Tibial artery (tissue), 4 donors: ENCODE results near the gene SEC31B.
A peak's percentile ranks its signal among the peaks of the same experiment; 100 is the strongest.

Experiments
- DNase-seq, 2 donors: peaks; one replicate each; pipeline ENCODE4 v3.0.0-alpha.2; 2019
- H3K27ac ChIP-seq, 2 donors: fragments of 200-600 bp; sonication (generic) in 1 of 2; 1 replicate in 1 of 2; 2 replicates in 1 of 2; pipeline ENCODE4 v1.5.1; 2018 to 2019; ENCODE audit warnings: mild to moderate bottlenecking in 1 of 2
- H3K27me3 ChIP-seq, 2 donors: fragments of 200-600 bp; sonication (generic) in 1 of 2; one replicate each; pipeline versions ENCODE4 v1.5.1 to v1.6.0; 2016 to 2019
- H3K36me3 ChIP-seq, 3 donors: fragments of 200-600 bp; sonication (generic) in 2 of 3; one replicate each; pipeline ENCODE4 v1.5.1; 2016 to 2019; ENCODE audit warnings: mild to moderate bottlenecking in 2 of 3
- H3K4me1 ChIP-seq, 4 donors: fragments of 200-600 bp; sonication (generic) in 2 of 4; 1 replicate in 3 of 4; 2 replicates in 1 of 4; pipeline ENCODE4 v1.5.1; 2016 to 2019
- H3K4me3 ChIP-seq, 2 donors: fragments of 200-600 bp; sonication (generic) in 1 of 2; 1 replicate in 1 of 2; 2 replicates in 1 of 2; pipeline ENCODE4 v1.5.1; 2018 to 2019; ENCODE audit warnings: mild to moderate bottlenecking in 2 of 2
- H3K9me3 ChIP-seq, 3 donors: fragments of 200-600 bp; sonication (generic) in 1 of 3; one replicate each; pipeline ENCODE4 v1.5.1; 2016 to 2019
- CTCF ChIP-seq, 2 experiments: fragments of 200-600 bp in 1 of 2; fragments of 450-650 bp in 1 of 2; IDR thresholded peaks; one replicate each; pipeline ENCODE4 v1.5.1; 2017 to 2019; ENCODE audit warnings: antibody characterized with exemption in 2 of 2, mild to moderate bottlenecking in 1 of 2, moderate library complexity in 1 of 2
- intact Hi-C: fragments of 100-400 bp; cut with DNase I; formaldehyde crosslinking; loops from one replicate; pipeline ENCODE4 v1.15.0; 2023; ENCODE audit warnings: low total_unique reads

Gene SEC31B

DNA sequence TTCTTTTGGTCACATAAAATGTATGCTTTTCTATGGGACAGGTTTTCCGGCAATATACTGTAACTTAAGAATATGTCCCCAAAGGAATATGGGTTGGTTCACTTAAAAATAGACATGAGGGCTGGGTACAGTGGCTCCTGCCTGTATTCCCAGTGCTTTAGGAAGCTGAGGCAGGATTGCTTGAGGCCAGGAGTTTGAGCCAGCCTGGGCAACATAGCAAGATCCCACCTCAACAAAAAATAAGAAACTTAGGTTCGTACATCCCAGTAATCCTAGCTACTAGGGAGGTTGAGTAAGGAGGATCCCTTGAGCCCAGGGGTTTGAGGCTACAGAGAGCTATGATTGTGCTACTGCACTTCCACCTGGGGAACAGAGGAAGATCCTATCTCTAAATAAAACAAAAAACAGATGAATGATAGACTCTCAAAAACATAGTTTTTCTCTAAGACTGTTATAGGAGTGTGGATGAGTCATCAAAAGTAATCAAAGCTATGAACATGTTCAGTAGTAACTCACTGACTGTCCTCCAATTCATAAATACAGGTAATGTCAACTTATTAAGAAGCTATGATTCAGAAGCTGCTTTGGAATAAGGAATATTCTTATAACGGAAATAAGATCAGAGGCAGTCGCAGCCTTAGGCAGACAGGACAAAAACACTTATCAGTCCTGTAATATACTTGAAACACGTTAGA, 2.6 kb upstream of the SEC31B start:
- no peaks in the 10 kb centered on the region for H3K9me3 ChIP-seq
- no peaks in the 10 kb centered on the region for H3K27me3 ChIP-seq
- no peak overlapping the region for H3K4me3 ChIP-seq
- intact Hi-C loops = no loop called here
- no peak overlapping the region for H3K27ac ChIP-seq
- peaks cover 0 to 14% (median 12%) of the 10 kb centered on the region in 4 donors for H3K4me1 ChIP-seq
- no peak for DNase-seq
- TF ChIP-seq CTCF (IDR thresholded peaks at IDR 0.05) = no peak
- peaks cover 36 to 46% (median 44%) of the 10 kb centered on the region in 3 donors for H3K36me3 ChIP-seq

GRCh38 chr10:100520811-100521210, 1.1 kb upstream of the SEC31B start:
- intact Hi-C loops = no loop called here
- no peak for TF ChIP-seq CTCF (IDR thresholded peaks at IDR 0.05)

GRCh38 chr10:100518761-100519241, 860 bp downstream of the SEC31B start:
- Histone ChIP-seq H3K36me3 (peaks cover 12 to 23% (median 15%) of the 10 kb centered on the region in 3 donors), H3K27ac (no peak overlapping the region), H3K4me1 (peaks cover 0 to 14% (median 12%) of the 10 kb centered on the region in 4 donors), H3K9me3 (no peaks in the 10 kb centered on the region), H3K27me3 (no peaks in the 10 kb centered on the region), H3K4me3 (peak overlapping the region; percentile 39 to 54)
- peak; percentile 69 to 71 for DNase-seq
- TF ChIP-seq CTCF (IDR thresholded peaks at IDR 0.05) = peak; percentile 69 to 71
- intact Hi-C loops = loop anchor here (5.0 kb wide), 2 partner anchors 86 to 182 kb away; no protein-coding TSS in a partner anchor

More at GRCh38 chr10:100520811-100521210, 1.1 kb upstream of the SEC31B start:
- no peak overlapping the region for H3K4me3 ChIP-seq
- H3K36me3 ChIP-seq = peaks cover 25 to 36% (median 30%) of the 10 kb centered on the region in 3 donors
- no peak overlapping the region for H3K27ac ChIP-seq
- DNase-seq = no peak
- no peaks in the 10 kb centered on the region for H3K9me3 ChIP-seq
- no peaks in the 10 kb centered on the region for H3K27me3 ChIP-seq
- peaks cover 0 to 14% (median 12%) of the 10 kb centered on the region in 4 donors for H3K4me1 ChIP-seq

- no peak overlapping the region for H3K27ac ChIP-seq
- no peak overlapping the region for H3K4me3 ChIP-seq
- DNase-seq = no peak
- no peaks in the 10 kb centered on the region for H3K27me3 ChIP-seq
- peaks cover 0 to 14% (median 12%) of the 10 kb centered on the region in 4 donors for H3K4me1 ChIP-seq
- TF ChIP-seq CTCF (IDR thresholded peaks at IDR 0.05) = no peak
- peaks cover 6 to 21% (median 12%) of the 10 kb centered on the region in 3 donors for H3K36me3 ChIP-seq
- H3K9me3 ChIP-seq = no peaks in the 10 kb centered on the region
- intact Hi-C loops = loop anchor here (5.0 kb wide), 2 partner anchors 85 to 180 kb away; no protein-coding TSS in a partner anchor
Measured at GRCh38 chr10:100516847-100517246, 2.8 kb downstream of the SEC31B start.

DNA sequence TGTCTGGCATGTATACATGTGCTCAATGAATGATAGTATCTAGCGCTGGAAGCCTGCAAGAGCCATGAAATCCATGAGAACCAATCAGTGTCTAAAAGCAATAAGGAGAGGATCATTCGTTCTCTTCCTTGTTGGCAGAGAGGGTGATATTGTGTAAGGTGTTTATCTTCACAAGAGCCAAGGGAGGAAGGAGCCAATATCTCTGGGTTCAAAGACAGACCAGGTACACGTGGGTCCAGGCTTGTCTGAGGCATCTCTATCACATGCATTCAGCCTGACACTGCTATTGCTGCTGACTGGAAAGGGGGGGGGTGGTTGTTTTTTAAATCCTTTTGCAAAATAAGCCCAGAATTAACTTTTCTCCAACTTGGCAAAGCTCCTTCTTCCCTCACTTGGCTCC, 4.0 kb downstream of the SEC31B start:
- peaks cover 10 to 29% (median 12%) of the 10 kb centered on the region in 3 donors for H3K36me3 ChIP-seq
- H3K27ac ChIP-seq = no peak overlapping the region
- H3K4me1 ChIP-seq = peaks cover 0 to 14% (median 12%) of the 10 kb centered on the region in 4 donors
- no peak for DNase-seq
- H3K4me3 ChIP-seq = no peak overlapping the region
- no peaks in the 10 kb centered on the region for H3K9me3 ChIP-seq
- H3K27me3 ChIP-seq = no peaks in the 10 kb centered on the region
- TF ChIP-seq CTCF (IDR thresholded peaks at IDR 0.05) = no peak
- intact Hi-C loops = loop anchor here (5.0 kb wide), 2 partner anchors 83 to 178 kb away; no protein-coding TSS in a partner anchor
